Medulla oblongata (tissue), 1 donor: Measurements from ENCODE around the gene EXOC3.

Experiments used
- DNase-seq: peaks from one replicate; pipeline ENCODE4 v3.0.0-alpha.2; 2015; ENCODE audit errors: extremely low spot score

The EXOC3 gene

DNA sequence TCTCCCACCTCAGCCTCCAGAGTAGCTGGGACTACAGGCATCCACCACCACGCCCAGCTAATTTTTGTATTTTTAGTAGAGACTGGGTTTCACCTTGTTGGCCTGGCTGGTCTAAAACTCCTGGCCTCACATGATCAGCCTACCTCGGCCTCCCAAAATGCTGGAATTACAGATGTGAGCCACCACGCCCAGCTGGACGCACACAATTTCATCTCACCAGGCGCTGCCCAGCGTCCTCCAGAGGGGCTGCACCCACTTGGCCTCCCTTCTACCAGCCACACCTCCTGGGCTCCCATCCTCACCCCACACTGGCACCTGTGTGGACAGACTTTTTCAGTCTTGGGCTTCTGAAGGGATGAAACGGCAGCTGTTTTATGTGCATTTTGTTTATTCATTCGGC lies 3.8 kb upstream of the EXOC3 start:
- no peak for DNase-seq

DNA sequence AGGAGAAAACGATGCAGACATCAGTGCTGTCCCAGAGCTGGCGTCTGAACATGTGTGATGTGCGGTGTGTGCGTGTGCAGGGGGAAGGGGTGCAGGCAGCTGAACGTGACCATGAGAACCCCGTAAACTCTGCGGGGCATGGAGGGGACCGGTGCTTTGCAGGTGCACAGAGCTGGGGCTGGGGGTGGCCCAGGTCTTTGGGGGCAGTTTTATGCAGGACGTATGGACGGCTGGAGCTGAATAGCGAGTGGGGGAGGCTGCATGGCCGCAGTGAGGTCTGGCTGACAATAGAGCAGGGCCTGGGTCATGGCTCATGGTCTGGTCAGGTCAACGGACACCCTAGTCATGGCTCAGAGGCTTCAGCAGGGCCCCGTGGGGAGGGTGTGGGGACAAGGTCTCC lies 3.3 kb upstream of the EXOC3 start:
- no peak for DNase-seq

DNA sequence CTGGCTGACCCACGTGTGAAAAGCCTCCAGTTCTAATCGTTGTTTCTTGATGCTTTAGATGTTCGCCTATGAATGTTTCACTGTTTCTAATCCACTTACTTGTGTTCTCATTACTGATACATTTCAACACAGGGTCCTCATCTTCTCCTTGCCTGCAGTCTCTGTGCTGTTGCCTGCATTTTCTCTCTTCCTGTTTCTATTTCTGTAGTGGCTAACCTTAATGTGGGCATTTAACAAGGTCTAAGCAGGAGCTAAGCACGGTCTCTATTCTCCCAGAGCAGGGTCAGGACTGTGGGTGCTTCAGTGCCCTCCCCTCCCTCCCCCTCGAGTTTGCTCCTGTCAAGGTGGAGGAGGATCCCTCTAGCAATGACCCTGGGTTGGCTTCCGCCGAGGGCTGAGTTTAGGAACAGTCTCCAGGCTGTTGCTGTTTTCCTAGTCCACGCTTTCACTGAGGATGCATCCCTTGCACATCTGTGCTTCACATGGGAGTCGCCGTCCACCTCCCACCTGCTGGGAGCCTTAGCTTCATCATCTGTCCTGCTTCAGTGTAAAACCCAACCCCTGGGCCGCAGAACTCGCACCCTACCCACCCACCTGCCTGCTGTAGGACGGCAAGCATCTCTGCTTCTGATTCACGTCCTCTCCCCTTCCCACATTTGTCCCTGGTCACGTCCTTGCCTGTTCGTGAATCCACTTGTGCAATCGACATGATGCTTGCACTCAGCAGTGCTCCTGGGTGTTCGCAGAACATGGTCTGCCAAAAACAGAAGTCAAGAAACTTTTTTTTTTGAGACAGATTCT lies 2.4 kb upstream of the EXOC3 start:
- DNase-seq: peak; percentile 16

DNA sequence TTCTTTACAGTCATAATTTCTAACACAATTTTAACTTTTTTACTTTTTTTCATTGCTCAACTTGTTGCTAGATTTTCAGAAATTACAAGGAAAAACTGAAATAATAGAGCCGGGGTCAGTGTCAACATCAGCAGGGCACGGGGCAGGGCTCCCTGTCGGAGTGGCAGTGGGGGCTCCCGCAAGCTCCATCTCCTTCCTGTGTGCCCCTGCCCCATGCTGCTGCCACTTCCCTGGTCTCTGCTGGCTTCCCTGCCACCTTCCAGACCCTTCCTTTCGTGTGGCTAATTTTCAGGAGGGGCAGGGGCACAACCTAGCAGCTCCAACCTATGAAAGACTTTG lies 1.0 kb upstream of the EXOC3 start:
- DNase-seq: no peak

DNA sequence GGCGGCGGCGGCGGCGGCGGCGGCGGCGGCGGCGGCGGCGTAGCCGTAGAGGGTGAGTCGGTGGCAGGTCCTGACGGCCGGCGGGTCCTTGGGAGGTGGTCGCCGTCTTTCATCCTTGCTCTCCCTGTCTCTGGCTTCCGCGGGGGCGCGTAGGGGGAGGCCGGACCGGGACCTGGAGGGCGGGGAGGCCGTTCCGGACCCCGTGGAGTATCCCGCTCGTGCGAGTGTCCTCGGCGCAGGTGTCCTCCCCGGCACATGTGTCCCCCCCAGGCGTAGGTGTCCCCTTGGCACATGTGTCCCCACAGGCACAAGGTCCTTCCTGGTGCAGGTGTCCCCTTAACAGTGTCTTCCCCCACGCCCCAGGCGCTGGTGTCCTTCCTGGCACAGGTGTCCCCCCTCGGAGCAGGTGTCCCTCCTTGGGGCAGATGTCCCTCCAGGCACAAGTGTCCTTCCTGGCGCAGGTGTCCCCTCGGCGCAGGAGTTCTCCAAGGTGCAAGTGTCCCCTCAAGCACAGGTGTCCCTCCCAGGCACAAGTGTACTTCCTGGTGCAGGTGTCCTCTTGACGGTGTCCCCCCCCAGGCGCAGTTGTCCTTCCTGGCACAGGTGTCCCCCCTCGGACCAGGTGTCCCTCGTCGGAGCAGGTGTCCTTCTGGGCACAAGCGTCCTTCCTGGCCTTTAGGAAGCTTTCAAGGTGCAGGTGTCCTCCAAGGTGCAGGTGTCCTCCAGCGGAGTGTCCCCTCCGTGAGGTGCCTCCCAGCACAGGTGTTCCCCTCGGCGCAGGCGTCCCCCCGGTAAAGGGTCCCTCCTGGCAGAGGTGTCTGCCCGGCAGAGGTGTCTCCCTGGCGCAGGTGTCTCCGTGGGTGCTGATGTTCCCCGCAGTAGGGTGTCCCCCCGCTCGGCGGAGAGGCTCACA lies 519 bp downstream of the EXOC3 start:
- DNase-seq: no peak

DNA sequence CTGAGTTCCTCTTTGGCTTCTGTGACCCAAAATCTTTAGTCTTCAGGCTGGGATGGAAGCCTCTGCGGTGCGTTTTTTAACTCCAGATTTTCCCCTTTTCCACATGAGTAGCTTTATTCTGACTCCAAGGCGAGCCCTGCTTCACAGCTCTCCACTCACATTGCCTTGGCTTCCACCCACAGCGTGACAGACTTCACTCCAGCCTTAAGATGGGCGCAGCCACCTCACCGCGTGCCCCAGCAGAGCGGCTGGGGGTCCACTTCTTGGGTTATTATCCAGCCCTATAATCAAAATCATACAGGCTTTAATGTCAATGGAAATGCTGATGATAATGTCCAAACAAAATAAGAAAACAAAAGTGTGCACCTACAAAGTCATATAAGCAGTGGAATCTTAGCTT lies 1.2 kb downstream of the EXOC3 start:
- no peak for DNase-seq

DNA sequence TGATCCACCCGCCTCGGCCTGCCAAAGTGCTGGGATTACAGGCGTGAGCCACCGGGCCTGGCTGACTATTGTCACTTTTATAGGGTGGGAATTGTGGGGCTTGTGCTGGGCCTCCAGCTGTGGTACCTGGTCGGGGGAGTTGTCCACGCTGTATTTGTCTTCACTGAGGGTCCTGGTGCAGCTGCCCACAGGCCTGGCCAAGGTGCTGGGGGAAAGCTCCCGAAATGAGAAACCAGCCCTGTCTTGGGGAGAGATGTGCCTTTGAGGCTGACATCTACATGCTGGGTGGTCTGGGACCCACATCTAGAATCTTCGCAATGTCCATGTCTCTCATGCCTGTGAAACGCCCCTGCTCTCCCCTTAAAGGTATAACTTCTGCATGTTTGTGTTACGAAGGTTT lies 2.6 kb downstream of the EXOC3 start:
- no peak for DNase-seq

DNA sequence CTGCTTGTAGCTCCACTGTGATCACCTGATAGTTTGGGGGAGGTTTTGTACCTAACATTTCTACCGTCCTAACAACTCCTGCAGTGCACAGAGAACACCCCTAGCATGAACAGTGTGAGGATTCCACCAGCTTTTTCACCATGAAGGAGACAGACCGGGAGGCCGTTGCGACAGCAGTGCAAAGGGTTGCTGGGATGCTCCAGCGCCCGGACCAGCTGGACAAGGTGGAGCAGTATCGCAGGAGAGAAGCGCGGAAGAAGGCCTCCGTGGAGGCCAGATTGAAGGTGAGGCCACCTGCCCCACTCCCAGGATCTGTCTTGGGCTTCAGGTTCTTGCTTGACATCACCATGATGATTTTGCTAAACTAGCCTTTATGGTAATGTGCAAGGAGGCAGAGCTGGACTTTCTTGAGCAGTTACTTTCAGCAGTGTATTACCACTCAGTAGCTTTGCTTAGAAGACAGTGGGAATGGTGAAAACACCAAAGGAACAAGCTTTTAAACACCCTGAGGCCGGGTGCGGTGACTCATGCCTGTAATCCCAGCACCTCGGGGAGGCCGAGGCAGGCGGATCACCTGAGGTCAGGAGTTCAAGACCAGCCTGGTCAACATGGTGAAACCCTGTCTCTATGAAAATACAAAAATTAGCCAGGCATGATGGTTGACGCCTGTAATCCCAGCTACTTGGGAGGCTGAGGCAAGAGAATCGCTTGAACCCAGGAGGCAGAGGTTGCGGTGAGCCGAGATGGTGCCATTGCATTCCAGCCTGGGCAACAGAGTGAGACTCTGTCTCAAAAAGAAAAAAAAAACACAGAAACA lies 3.3 kb downstream of the EXOC3 start:
- no peak for DNase-seq

DNA sequence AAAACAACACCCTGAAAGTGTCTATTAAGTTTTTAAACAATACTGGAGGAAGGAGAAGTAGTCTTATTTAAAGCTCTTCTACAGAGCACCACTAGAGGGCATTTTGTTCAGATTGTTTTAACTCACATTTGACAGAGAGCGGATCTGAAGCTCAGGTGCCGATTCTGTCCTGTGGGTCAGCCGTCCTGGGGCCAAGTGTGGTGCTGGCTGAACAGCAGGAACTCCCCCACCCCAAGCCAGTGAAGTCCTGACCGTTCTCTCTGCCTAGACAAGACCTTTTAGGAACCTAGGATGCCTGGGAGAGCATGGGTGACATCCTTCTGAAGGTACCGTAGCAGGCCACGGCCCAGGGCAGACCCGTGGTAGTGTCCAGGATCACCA lies 3.9 kb downstream of the EXOC3 start:
- peak; percentile 41 for DNase-seq

DNA sequence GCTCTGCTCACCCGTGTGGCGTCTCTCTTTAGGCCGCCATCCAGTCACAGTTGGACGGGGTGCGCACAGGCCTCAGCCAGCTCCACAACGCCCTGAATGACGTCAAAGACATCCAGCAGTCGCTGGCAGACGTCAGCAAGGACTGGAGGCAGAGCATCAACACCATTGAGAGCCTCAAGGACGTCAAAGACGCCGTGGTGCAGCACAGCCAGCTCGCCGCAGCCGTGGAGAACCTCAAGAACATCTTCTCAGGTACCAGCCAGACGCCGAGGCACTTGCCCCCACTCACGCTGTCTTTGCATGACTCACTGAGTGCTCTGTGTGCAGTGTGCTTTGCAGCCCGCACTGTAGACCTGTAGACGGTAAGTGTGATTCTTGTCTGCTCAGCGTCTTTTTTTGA lies 4.5 kb downstream of the EXOC3 start:
- no peak for DNase-seq

DNA sequence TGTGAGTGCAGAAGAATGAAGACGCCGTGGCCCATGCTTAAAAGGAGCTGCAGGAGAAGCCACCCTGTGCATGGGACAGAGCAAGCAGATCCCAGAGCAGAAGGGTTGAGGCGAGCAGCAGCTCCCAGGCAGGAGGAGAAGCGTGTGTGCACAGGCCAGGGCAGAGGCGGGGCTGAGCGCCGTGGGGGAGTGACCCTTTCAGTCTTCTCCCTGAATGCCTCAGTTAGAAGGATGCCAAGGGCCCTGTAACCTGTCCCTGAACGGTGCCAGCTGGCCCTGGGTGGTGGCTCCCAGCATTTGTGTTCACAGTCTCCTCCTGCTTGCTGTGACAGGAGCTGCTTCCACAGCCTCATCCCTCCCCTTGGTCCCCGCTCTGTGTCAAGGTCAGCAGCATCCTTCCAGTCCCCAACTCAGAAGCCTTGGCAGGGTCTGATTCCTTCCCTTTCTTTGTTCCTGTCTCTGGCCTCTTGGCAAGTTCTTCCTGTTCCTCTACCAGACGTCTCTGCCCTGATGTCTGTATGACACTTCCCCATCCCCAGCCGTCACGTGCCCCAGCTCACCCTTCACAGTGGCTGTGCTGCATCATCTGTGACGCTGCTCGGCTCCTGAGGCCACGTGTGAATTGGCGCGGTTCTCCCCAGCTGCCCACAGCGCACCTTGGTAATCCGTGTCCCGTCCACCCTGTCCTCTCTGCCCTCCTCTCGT lies 5.2 kb downstream of the EXOC3 start:
- DNase-seq: peak; percentile 88

DNA sequence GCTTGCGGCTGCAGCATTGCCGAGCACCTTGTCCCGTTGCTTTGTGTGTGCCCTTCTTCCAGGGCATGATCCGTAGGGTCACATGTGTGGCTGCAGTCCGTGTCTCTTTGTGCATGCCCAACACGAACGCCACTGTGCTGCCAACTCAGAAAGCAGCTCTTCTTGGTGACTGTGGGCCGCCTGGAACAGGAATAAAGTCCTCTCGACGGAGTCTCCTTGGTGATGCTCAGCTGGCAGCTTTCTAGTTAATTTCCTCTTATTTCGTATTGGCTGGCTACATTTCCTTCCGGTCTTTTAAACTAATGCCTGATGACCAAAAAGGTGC lies 5.8 kb downstream of the EXOC3 start:
- DNase-seq: peak; percentile 64

DNA sequence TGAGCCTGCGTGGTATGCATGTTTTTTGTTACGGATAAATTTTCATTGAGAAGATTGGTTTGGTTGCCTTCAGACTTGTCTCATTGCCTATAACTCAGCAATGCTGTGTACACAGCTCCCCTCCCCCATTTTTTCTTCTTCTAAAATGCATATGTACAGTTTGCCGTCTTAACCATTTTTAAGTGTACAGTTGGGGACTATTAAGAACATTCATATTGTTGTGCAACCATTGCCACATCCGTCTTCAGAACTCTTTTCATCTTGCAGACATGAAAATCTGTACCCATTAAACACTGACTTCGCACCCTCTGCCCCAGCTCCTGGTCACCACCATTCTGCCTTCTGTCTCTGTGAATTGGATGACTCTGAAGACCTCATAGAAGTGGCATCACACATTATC lies 6.2 kb downstream of the EXOC3 start:
- no peak for DNase-seq

DNA sequence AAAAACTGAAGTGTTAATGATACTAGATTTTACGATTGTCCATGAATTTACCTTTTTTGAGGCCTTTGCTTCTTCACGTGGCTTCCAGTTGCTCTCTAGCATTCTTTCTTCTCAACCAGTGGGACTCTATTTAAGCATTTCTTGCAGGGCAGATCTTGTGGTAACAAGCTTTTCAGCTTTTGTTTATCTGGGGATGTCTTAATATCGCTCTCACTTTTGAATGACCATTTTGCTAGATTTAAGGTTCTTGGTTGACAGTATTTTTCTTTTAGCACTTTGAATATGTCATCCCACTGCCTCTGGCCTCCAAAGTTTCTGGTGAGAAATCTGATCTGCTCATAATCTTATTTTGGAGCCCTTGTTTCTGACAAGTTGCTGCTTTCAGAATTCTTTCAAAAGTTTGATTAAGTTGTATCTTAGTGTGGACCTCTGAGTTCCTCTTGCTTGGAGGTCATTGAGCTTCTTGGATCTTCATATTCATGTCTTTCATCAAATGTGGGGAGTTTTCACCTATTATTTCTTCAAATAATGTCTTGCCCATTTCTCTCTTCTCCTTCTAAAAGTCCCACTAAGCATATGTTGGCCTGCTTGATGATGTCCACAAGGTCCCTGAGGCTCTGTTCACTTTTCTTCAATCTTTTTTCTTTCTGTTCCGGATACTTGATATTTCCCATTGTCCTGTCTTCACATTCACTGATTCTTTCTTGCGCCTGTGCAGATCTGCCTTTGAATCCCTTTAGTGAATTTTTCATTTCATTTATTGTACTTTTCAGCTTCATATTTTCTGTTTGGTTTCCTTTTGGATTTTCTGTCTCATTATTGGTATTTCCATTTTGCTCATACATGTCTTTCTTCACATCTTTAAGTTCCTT lies 8.8 kb downstream of the EXOC3 start:
- DNase-seq: no peak

DNA sequence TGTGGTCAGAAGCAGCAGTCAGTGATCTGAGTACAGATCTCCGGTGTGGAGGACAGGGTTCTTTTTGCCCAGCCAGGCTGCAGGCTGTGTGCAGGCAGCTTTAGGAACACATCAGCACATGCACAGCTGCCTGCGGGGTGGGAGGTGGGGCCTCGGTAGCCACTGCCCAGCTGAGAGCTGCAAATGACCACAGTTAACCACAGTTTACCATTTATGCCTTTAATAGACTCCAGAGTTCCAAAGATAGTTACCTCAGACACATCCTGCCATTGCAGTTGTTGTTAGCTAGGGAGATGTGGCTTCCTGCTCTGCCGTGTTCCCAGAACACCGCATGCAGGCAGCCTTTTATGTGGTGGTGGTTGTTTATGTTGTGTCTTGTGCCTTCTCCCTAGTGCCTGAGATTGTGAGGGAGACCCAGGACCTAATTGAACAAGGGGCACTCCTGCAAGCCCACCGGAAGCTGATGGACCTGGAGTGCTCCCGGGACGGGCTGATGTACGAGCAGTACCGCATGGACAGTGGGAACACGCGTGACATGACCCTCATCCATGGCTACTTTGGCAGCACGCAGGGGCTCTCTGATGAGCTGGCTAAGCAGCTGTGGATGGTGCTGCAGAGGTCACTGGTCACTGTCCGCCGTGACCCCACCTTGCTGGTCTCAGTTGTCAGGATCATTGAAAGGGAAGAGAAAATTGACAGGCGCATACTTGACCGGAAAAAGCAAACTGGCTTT lies 10.2 kb downstream of the EXOC3 start:
- DNase-seq: no peak

DNA sequence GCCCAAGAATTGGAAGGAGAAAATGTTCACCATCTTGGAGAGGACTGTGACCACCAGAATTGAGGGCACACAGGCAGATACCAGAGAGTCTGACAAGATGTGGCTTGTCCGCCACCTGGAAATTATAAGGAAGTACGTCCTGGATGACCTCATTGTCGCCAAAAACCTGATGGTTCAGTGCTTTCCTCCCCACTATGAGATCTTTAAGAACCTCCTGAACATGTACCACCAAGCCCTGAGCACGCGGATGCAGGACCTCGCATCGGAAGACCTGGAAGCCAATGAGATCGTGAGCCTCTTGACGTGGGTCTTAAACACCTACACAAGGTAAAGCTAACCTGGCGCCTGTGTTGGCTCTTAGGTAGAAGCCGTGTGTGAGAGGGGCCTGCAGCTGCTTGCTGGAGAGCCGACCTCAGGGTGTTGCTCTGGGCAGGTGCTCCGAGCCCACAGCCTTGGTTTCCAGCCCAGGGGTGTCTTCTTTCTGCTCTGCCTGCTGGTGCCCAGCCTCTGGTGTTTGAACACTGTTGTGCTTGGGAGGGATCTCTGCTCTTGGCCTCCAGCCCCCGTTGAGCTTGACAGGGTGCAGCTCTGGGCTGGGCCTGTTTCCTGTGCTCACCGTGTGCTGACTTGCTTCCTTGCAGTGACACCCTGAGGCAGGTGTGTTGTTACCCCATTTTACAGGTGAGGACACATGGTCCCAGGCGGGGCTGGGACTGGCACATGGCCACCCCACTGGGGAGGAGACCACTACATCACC lies 10.9 kb downstream of the EXOC3 start:
- DNase-seq: no peak

DNA sequence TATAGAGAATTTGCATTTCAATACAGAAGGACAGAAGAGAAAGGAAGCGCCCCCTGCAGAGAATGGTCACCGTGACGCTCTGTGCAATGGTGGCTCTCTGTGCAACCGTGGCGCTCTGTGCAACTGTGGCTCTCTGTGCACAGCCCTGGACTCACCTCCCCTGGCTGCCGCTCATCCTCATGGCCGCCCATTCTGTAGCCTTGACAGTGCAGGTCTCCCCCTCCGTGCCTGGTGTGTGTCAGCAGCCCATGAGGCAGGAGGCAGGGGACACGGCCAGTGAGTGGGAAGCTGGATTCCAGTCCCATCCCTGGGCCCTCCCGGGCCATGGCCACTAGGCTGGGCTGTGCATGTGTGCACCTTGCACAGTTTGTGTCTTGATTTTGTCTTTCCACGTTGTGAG lies 12.0 kb downstream of the EXOC3 start:
- DNase-seq: no peak

DNA sequence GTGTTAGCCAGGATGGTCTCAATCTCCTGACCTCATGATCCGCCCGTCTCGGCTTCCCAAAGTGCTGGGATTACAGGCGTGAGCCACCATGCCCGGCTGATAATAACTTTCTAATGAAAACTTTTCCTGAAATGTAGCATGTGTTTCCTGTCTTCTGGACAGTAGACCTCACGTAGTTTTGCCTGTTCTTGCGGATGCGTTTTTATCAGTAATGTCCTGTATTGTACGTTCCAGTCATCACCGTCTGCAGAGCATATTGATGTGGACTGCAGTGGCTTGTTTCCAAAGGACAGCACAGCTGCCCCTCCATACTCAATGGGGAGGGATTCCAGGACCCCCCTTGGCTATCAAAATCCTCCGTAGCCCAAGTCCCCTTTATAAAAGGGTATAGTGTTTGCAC lies 12.8 kb downstream of the EXOC3 start:
- DNase-seq: no peak
